Loucy (cell line): ENCODE results near the gene SLC26A6.

ENCODE experiments used
- H2AFZ ChIP-seq: fragments of 200-600 bp; sonication (generic); 2 replicates; pipeline ENCODE4 v1.6.0; 2016; ENCODE audit warnings: antibody characterized with exemption, mild to moderate bottlenecking, low read length, moderate library complexity
- H3F3A ChIP-seq: fragments of 200-600 bp; 2 replicates; pipeline ENCODE4 v1.6.0; 2016; ENCODE audit warnings: antibody characterized with exemption, low read depth, mild to moderate bottlenecking
- H3K27me3 ChIP-seq: fragments of 200-600 bp; sonication (generic); 2 replicates; pipeline ENCODE4 v1.6.1; 2014; ENCODE audit warnings: low read length, mild to moderate bottlenecking; ENCODE audit not compliant: insufficient read depth, poor library complexity, severe bottlenecking
- H3K36me3 ChIP-seq: fragments of 200-600 bp; sonication (generic); 2 replicates; pipeline ENCODE4 v1.6.1; 2016; ENCODE audit warnings: low read length; ENCODE audit not compliant: insufficient read depth
- H3K4me1 ChIP-seq: fragments of 200-600 bp; sonication (generic); 2 replicates; pipeline ENCODE4 v1.5.1; 2014; ENCODE audit warnings: low read length, mild to moderate bottlenecking; ENCODE audit not compliant: insufficient read depth, poor library complexity, severe bottlenecking
- H3K4me2 ChIP-seq: fragments of 200-600 bp; sonication (generic); 2 replicates; pipeline ENCODE4 v1.6.0; 2014; ENCODE audit warnings: antibody characterized with exemption, low read length, low read depth, mild to moderate bottlenecking; ENCODE audit not compliant: poor library complexity, severe bottlenecking
- H3K4me3 ChIP-seq: fragments of 200-600 bp; sonication (generic); 2 replicates; pipeline ENCODE4 v1.5.1; 2014; ENCODE audit warnings: low read length, mild to moderate bottlenecking, mixed read lengths; ENCODE audit not compliant: poor library complexity, severe bottlenecking
- H3K79me2 ChIP-seq: fragments of 200-600 bp; sonication (generic); 2 replicates; pipeline ENCODE4 v1.6.1; 2014; ENCODE audit warnings: low read length; ENCODE audit not compliant: insufficient read depth
- H3K9ac ChIP-seq: fragments of 200-600 bp; sonication (generic); 2 replicates; pipeline ENCODE4 v1.6.0; 2014; ENCODE audit warnings: mild to moderate bottlenecking, low read depth, low read length, moderate library complexity; ENCODE audit not compliant: poor library complexity, severe bottlenecking
- H3K9me2 ChIP-seq: fragments of 200-600 bp; sonication (generic); replicated peaks from 2 replicates; pipeline ENCODE4 v1.6.1; 2016; ENCODE audit warnings: low read depth, low read length, mixed read lengths
- H3K9me3 ChIP-seq: fragments of 200-600 bp; sonication (generic); 2 replicates; pipeline ENCODE4 v1.6.1; 2014; ENCODE audit warnings: mild to moderate bottlenecking, antibody characterized with exemption, low read length, low read depth; ENCODE audit not compliant: insufficient read depth
- H4K20me1 ChIP-seq: fragments of 200-600 bp; sonication (generic); 2 replicates; pipeline ENCODE4 v1.6.0; 2014; ENCODE audit warnings: antibody characterized with exemption, low read length, mild to moderate bottlenecking; ENCODE audit not compliant: insufficient read depth, poor library complexity, severe bottlenecking
- EZH2phosphoT487 ChIP-seq: fragments of 200-600 bp; IDR thresholded peaks from 2 replicates; pipeline ENCODE4 v1.6.1; 2018; ENCODE audit warnings: antibody characterized with exemption, mild to moderate bottlenecking, moderate library complexity, borderline replicate concordance
- TF ChIP-seq, protein P1 (sequence below): fragments of 200-600 bp; sonication (generic); conservative IDR thresholded peaks from 2 replicates; pipeline ENCODE4 v1.5.1; 2014; ENCODE audit warnings: mild to moderate bottlenecking, antibody characterized with exemption, low read length

Gene SLC26A6

DNA sequence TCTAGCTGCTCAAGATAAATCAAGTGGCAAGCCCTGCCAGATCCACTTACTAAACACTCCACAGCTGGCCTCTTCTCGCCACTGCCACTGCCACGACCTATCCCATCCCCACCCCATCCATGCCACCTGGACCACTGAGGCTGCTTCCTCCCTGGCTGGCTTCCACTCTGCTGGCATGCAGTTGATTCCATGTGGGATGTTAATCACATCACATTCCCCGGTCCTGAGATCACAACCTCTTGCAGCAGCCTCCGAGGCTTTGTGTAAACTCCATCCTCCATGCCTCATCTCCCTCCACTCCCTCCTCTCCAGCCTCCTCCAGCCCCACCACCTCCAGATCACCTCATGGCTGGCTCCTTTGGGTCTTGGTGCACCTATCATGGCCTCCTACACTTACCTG, 42.8 kb upstream of the SLC26A6 start:
- no peaks in the 10 kb centered on the region for H3K9me3 ChIP-seq
- H3K36me3 ChIP-seq, result peaks cover 36% of the 10 kb centered on the region; the same call in 1 of the 2 replicates
- no peaks in the 10 kb centered on the region for H3K4me1 ChIP-seq
- no peaks in the 10 kb centered on the region for H3F3A ChIP-seq
- H2AFZ ChIP-seq, result no peak overlapping the region
- H3K4me2 ChIP-seq, result no peak overlapping the region
- no peak overlapping the region for H3K4me3 ChIP-seq
- no peaks in the 10 kb centered on the region for H3K9me2 ChIP-seq
- no peak overlapping the region for H3K9ac ChIP-seq
- no peaks in the 10 kb centered on the region for H3K27me3 ChIP-seq
- H4K20me1 ChIP-seq, result no peaks in the 10 kb centered on the region
- H3K79me2 ChIP-seq, result peaks cover 3% of the 10 kb centered on the region; the same call in 1 of the 2 replicates
- TF ChIP-seq EZH2phosphoT487, result no peak
- TF ChIP-seq, protein P1, sequence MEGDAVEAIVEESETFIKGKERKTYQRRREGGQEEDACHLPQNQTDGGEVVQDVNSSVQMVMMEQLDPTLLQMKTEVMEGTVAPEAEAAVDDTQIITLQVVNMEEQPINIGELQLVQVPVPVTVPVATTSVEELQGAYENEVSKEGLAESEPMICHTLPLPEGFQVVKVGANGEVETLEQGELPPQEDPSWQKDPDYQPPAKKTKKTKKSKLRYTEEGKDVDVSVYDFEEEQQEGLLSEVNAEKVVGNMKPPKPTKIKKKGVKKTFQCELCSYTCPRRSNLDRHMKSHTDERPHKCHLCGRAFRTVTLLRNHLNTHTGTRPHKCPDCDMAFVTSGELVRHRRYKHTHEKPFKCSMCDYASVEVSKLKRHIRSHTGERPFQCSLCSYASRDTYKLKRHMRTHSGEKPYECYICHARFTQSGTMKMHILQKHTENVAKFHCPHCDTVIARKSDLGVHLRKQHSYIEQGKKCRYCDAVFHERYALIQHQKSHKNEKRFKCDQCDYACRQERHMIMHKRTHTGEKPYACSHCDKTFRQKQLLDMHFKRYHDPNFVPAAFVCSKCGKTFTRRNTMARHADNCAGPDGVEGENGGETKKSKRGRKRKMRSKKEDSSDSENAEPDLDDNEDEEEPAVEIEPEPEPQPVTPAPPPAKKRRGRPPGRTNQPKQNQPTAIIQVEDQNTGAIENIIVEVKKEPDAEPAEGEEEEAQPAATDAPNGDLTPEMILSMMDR, result no peak

DNA sequence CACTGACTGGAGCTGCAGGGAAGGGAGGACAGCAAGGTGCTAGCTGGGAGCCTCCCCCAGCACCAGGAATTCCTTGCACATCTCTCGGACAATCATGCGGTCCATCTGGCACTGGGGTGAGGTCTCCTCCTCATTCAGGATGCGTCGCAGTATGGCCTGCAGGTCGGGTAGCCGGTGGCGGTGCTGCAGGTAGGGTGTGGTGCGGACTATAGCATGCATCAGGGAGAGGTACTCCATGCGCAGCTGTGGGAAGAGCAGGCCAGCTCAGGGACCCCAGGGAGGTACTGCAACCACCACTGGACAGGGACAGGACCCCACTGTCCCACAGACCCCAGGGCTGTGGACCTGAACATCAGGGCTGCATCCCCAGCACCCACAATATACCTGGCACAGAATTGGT, 39.2 kb upstream of the SLC26A6 start:
- TF ChIP-seq, protein P1, result no peak
- no peak for TF ChIP-seq EZH2phosphoT487
- peaks cover 13% of the 10 kb centered on the region; the same call in 1 of the 2 replicates for H3K36me3 ChIP-seq
- no peaks in the 10 kb centered on the region for H4K20me1 ChIP-seq

DNA sequence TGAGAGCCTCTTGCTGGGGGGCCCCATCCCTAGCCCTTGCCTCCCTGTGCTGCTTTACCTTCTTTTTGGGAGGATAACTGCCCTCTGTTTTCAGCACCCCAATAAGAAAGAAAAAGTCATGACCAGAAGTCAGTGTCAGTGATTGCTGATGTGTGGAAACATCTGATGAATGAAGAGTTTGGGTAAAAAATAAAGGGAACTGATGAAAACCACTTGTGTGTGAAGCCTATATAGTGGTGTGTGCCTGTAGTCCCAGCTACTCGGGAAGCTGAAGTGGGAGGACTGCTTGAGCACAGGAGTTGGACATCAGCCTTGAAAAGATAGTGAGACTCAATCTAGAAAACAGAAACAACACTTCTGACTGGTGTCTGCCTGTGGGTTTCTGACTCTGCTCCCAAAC, 37.3 kb upstream of the SLC26A6 start:
- H2AFZ ChIP-seq, result no peak overlapping the region
- no peaks in the 10 kb centered on the region for H4K20me1 ChIP-seq
- no peaks in the 10 kb centered on the region for H3F3A ChIP-seq
- H3K9me3 ChIP-seq, result no peaks in the 10 kb centered on the region
- H3K9me2 ChIP-seq, result no peaks in the 10 kb centered on the region
- TF ChIP-seq, protein P1, result no peak
- no peak for TF ChIP-seq EZH2phosphoT487
- H3K36me3 ChIP-seq, result peaks cover 4% of the 10 kb centered on the region; the same call in 1 of the 2 replicates
- H3K27me3 ChIP-seq, result no peaks in the 10 kb centered on the region
- no peaks in the 10 kb centered on the region for H3K4me1 ChIP-seq
- no peaks in the 10 kb centered on the region for H3K79me2 ChIP-seq
- no peak overlapping the region for H3K9ac ChIP-seq
- H3K4me3 ChIP-seq, result no peak overlapping the region
- H3K4me2 ChIP-seq, result no peak overlapping the region

More for the DNA sequence above, 39.2 kb upstream of the SLC26A6 start:
- H3K4me2 ChIP-seq, result no peak overlapping the region
- no peaks in the 10 kb centered on the region for H3K79me2 ChIP-seq
- H2AFZ ChIP-seq, result no peak overlapping the region
- no peaks in the 10 kb centered on the region for H3K4me1 ChIP-seq
- no peaks in the 10 kb centered on the region for H3F3A ChIP-seq
- no peak overlapping the region for H3K9ac ChIP-seq
- H3K9me3 ChIP-seq, result no peaks in the 10 kb centered on the region
- no peak overlapping the region for H3K4me3 ChIP-seq
- no peaks in the 10 kb centered on the region for H3K9me2 ChIP-seq
- no peaks in the 10 kb centered on the region for H3K27me3 ChIP-seq
